A549 (cell line): ENCODE results near the gene KDELR1. TPM values are rescaled to one million over a fixed set of nuclear protein-coding genes. Genes with fewer than 3 reads are reported as not detected.
A peak's percentile ranks its signal among the peaks of the same experiment; 100 is the strongest.

ENCODE experiments used
- ATAC-seq, 2 experiments: fragments of 200-7000 bp in 1 of 2; fragments of >200 bp in 1 of 2; cut with Nextera tagmentation in 1 of 2; cut with Tn5 transposase in 1 of 2; 3 replicates each; pipeline versions ENCODE4 v1.8.0 to v1.9.1; 2018 to 2020; ENCODE audit warnings: mild to moderate bottlenecking in 1 of 2, moderate library complexity in 1 of 2
- CTCF ChIA-PET: fragments of 300-600 bp; sonication (Branson Sonifier 250); formaldehyde crosslinking; extraction: SDS; loops from one replicate; lab custom pipeline; 2021; ENCODE audit warnings: antibody characterized with exemption, inconsistent platforms; lab: Yijun Ruan, JAX
- POLR2A ChIA-PET: fragments of 350-600 bp; formaldehyde crosslinking; extraction: SDS; loops from one replicate; lab custom pipeline; 2021; ENCODE audit warnings: antibody characterized with exemption, inconsistent platforms; lab: Yijun Ruan, JAX
- DNase-seq, 2 experiments: peaks; one replicate each; pipeline versions ENCODE4 v3.0.0 to v3.0.0-alpha.2; 2011 to 2016; ENCODE audit warnings: low read depth in 1 of 2, low spot score in 1 of 2
- FAIRE-seq: peaks from 2 replicates; lab custom pipeline; 2011; peaks lifted over from hg19 to GRCh38; lab: Jason Lieb, UNC
- H3K27ac ChIP-seq, 2 experiments: fragments of >200 bp; sonication (Bioruptor Twin); formaldehyde crosslinking; 3 replicates each; pipeline ENCODE4 v1.5.1; 2016 to 2017
- H3K4me1 ChIP-seq: fragments of >200 bp; sonication (Bioruptor Twin); formaldehyde crosslinking; 3 replicates; pipeline ENCODE4 v1.6.1; 2016
- H3K4me2 ChIP-seq: fragments of >200 bp; sonication (Bioruptor Twin); formaldehyde crosslinking; 3 replicates; pipeline ENCODE4 v1.6.1; 2016
- H3K4me3 ChIP-seq: fragments of >200 bp; sonication (Bioruptor Twin); formaldehyde crosslinking; 3 replicates; pipeline ENCODE4 v1.5.1; 2016
- H3K9me3 ChIP-seq: fragments of >200 bp; sonication (Bioruptor Twin); formaldehyde crosslinking; 3 replicates; pipeline ENCODE4 v1.6.1; 2016
- ATOH8 ChIP-seq: fragments of 250-450 bp; sonication (Bioruptor Pico); IDR thresholded peaks from 2 replicates; pipeline ENCODE4 v1.5.0; 2020; ENCODE audit warnings: low read depth, mild to moderate bottlenecking, moderate library complexity
- CEBPB ChIP-seq, 2 experiments: fragments of >200 bp in 1 of 2; sonication (Bioruptor Twin) in 1 of 2; formaldehyde crosslinking in 1 of 2; IDR thresholded peaks; 2 replicates each; pipeline ENCODE4 v1.6.1; 2012 to 2016
- CHD2 ChIP-seq: fragments of 150-350 bp; IDR thresholded peaks from 2 replicates; pipeline ENCODE4 v1.6.1; 2014; ENCODE audit warnings: low read length; ENCODE audit not compliant: partially characterized antibody
- FOSB ChIP-seq: fragments of 250-450 bp; sonication (Bioruptor Pico); IDR thresholded peaks from 2 replicates; pipeline ENCODE4 v1.5.0; 2020; ENCODE audit warnings: mild to moderate bottlenecking, moderate library complexity
- FOSL2 ChIP-seq, 2 experiments: fragments of 450-650 bp in 1 of 2; fragments of >200 bp in 1 of 2; sonication (Bioruptor Twin) in 1 of 2; formaldehyde crosslinking; IDR thresholded peaks; 2 replicates each; pipeline versions ENCODE4 v1.5.0 to v1.6.1; 2016 to 2020; ENCODE audit warnings: mild to moderate bottlenecking in 1 of 2, moderate library complexity in 1 of 2
- HDAC2 ChIP-seq: fragments of 200-600 bp; sonication (generic); IDR thresholded peaks from 2 replicates; pipeline ENCODE4 v1.6.1; 2016
- KDM1A ChIP-seq: fragments of 200-600 bp; sonication (generic); IDR thresholded peaks from 2 replicates; pipeline ENCODE4 v1.6.1; 2016; ENCODE audit warnings: low read depth, mild to moderate bottlenecking
- MYC ChIP-seq: IDR thresholded peaks from 2 replicates; pipeline ENCODE4 v1.6.1; 2012; ENCODE audit warnings: mild to moderate bottlenecking, inconsistent platforms, low read length, improper control_type of control experiment, borderline replicate concordance
- PHF8 ChIP-seq: fragments of 200-600 bp; sonication (generic); IDR thresholded peaks from 2 replicates; pipeline ENCODE4 v1.6.1; 2016; ENCODE audit warnings: low read depth, mild to moderate bottlenecking, antibody characterized with exemption, moderate library complexity, borderline replicate concordance
- RCOR1 ChIP-seq: fragments of 150-350 bp; IDR thresholded peaks from 2 replicates; pipeline ENCODE4 v1.6.1; 2014; ENCODE audit warnings: antibody characterized with exemption, low read length, low read depth
- ZFP36 ChIP-seq: fragments of 450-650 bp; IDR thresholded peaks from 2 replicates; pipeline ENCODE4 v1.6.1; 2014; ENCODE audit warnings: borderline replicate concordance; ENCODE audit not compliant: partially characterized antibody
- WGBS: methylation state at CpG from one replicate; pipeline ENCODE4 v1.1.6; 2017; ENCODE audit errors: missing lambda C conversion rate; 5-methylcytosine and 5-hydroxymethylcytosine counted together
- polyA plus RNA-seq, 4 experiments: library from polyadenylated mRNA; depleted of rRNA in 3 of 4; stranded (reverse); fragments of >200 nt; fragmentation: RNase III in 1 of 4; extraction: RNeasy Plus Mini Kit Qiagen cat#74134 plus additional on column Dnase treatment in 1 of 4; gene quantifications; 2 replicates in 3 of 4; 3 replicates in 1 of 4; pipeline ENCODE4 v1.2.3, GENCODE V29; 2011 to 2017
- TF ChIP-seq, protein P1 (sequence below): fragments of >200 bp; sonication (Bioruptor Twin); formaldehyde crosslinking; IDR thresholded peaks from 3 replicates; pipeline ENCODE4 v1.5.1; 2016

KDELR1 gene
- polyA plus RNA-seq, 2 of the 4 experiments (the other 2 are of a cell fraction) = 200 to 302 TPM

DNA sequence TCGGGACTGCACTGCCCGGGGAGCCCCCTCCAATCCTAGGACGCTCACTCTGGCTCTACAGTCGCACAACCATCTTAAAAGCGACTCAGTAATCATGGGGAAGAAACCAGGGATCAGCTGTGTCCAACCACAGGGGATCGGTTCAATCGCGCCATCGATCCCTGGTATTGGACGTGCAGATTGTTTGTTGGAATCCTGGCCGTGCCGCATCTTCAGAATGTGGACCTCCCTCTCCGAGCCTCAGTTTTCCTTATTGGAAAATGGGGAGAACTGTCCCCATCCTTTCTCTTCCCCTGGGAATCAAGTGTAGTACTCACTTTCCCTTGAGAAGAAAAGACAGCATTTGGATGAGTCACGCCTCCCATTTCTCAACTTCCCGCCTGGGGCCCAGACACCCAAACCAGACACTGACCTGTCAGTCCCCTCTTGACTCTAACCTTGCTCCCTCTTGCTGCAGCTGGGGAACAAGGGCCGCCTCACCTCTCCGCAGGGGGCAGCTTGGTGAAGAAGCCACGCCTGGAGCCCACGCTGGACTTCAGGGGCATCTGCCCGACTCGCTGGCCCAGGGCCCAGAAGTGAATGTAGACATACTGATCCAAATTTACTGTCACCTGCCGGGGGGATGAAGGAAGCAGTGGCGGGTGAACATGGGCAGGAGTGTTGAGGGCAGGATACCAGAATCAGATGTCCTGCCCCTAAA lies 48.4 kb downstream of the KDELR1 start:
- DNase-seq (peak; percentile 57 to 70), ATAC-seq (peak; percentile 23 to 40; a peak in 2 of 6 replicates), FAIRE-seq (no peak)
- Histone ChIP-seq H3K27ac (peak overlapping the region in 1 of 2 experiments; percentile 55; a peak in 3 of 6 replicates), H3K4me2 (peak overlapping the region; percentile 1; the same call in 1 of the 3 replicates), H3K4me1 (peaks cover 21% of the 10 kb centered on the region), H3K9me3 (no peaks in the 10 kb centered on the region), H3K4me3 (no peak overlapping the region)
- ChIA-PET CTCF (interaction anchor here (1.2 to 17.4 kb wide), 3 partner anchors 7 to 48 kb away, joined by 3 to 224 read pairs (median 3); partner anchors contain the start of gene KDELR1), POLR2A (no interaction called here)
- WGBS = 78% methylated on average over 23 of the region's 23 CpGs
- peak; percentile 8 to 75; a peak in 3 of 4 replicates for TF ChIP-seq CEBPB (IDR thresholded peaks at IDR 0.05)
- no peak for TF ChIP-seq FOSL2 (IDR thresholded peaks at IDR 0.05)
- TF ChIP-seq FOSL2 (CRISPR knock-in tag; IDR thresholded peaks at IDR 0.05) = peak; percentile 89
- no peak for TF ChIP-seq PHF8
- 0 out of 2 replicates have a peak, but pooled peaks have one; percentile 34 for TF ChIP-seq RCOR1

DNA sequence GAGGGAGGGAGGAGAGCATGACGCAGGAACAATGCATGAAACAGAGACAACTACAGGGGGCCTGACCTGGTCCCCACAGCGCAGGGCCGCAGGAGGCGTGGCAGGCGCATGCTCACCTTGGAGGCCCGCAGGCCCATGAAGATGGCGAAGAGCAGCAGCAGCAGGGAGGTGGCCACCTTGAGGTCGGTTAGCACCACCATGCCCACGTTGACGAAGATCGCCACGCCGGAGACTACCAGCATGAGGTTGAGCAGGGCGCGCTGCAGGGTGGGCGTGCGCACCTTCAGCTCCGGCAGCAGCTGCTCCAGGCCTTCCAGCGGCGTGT lies 49.0 kb downstream of the KDELR1 start:
- Histone ChIP-seq H3K27ac (peak overlapping the region in 1 of 2 experiments; percentile 55; a peak in 3 of 6 replicates), H3K4me3 (no peak overlapping the region)
- TF ChIP-seq MYC (no peak), HDAC2 (no peak), ATOH8 (CRISPR knock-in tag) (no peak), RCOR1 (no peak)
- TF ChIP-seq, all 56 proteins: peak for 0
- no peak for DNase-seq
- ATAC-seq = no peak
- peaks cover 20% of the 10 kb centered on the region for H3K4me1 ChIP-seq
- H3K9me3 ChIP-seq = no peaks in the 10 kb centered on the region
- no peak overlapping the region for H3K4me2 ChIP-seq
- CTCF ChIA-PET = interaction anchor here (1.2 to 17.4 kb wide), 3 partner anchors 6 to 49 kb away, joined by 3 to 224 read pairs (median 3); partner anchors contain the start of gene KDELR1
- POLR2A ChIA-PET = no interaction called here
- WGBS = 93% methylated on average over 20 of the region's 20 CpGs
- FAIRE-seq = no peak

DNA sequence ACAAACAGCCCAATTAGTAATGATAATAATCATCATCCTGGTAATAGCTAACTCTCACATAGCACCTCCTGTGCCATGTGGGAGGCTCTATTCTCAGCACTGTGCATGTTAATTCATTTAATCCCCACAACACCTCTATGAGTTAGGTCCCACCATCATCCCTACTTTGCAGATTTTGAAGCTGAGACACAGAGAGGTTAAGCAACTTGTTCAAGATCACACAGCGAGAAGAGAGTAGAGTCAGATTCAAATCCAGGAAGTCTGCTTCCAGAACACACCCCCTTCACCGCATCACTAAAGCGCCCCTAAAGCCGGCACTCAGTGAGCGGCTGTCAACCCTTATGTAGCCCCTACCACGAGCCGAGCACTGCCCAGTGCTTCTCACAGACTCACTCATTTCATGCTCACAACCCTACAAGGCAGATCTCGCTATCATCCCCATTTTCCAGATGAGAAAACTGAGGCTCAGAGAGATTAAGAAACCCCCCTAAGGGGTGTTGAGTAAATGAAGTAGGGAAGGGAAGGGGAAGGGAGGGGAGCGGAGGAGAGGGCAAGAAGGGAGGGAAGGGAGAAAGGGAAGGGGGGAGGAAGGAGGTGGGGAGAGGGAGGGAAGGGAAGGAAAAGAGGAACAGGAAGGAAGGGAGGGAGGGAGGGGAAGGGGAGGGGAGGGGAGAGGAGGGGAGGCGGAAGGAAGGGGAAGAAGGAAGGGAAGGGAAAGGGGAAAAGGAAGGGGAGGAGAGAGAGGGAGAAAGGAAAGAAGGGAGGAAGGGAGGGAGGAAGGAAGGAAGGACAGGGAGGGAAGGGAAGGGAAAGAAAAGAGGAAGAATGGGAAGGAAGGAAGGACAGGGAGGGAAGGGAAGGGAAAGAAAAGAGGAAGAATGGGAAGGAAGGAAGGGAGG lies 49.6 kb downstream of the KDELR1 start:
- H3K4me2 ChIP-seq = no peak overlapping the region
- CTCF ChIA-PET = interaction anchor here (0.6 to 17.6 kb wide), 11 partner anchors 6 to 267 kb away, joined by 3 to 416 read pairs (median 5); partner anchors contain the start of genes EMP3 and KDELR1
- peak; percentile 36; the same call in 1 of the 2 replicates for TF ChIP-seq KDM1A
- TF ChIP-seq, protein P1, sequence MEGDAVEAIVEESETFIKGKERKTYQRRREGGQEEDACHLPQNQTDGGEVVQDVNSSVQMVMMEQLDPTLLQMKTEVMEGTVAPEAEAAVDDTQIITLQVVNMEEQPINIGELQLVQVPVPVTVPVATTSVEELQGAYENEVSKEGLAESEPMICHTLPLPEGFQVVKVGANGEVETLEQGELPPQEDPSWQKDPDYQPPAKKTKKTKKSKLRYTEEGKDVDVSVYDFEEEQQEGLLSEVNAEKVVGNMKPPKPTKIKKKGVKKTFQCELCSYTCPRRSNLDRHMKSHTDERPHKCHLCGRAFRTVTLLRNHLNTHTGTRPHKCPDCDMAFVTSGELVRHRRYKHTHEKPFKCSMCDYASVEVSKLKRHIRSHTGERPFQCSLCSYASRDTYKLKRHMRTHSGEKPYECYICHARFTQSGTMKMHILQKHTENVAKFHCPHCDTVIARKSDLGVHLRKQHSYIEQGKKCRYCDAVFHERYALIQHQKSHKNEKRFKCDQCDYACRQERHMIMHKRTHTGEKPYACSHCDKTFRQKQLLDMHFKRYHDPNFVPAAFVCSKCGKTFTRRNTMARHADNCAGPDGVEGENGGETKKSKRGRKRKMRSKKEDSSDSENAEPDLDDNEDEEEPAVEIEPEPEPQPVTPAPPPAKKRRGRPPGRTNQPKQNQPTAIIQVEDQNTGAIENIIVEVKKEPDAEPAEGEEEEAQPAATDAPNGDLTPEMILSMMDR = no peak
- TF ChIP-seq FOSB (CRISPR knock-in tag) = no peak
- TF ChIP-seq PHF8 = no peak
- peak; percentile 71 for TF ChIP-seq ZFP36
- TF ChIP-seq CHD2 = no peak
- DNase-seq (no peak), FAIRE-seq (no peak), ATAC-seq (no peak)
- peaks cover 20% of the 10 kb centered on the region for H3K4me1 ChIP-seq
- H3K9me3 ChIP-seq = no peaks in the 10 kb centered on the region
- no peak overlapping the region for H3K4me3 ChIP-seq
- POLR2A ChIA-PET = interaction anchor here (1.0 to 1.5 kb wide), 3 partner anchors 13 to 21 kb away, joined by 3 to 5 read pairs (median 3); partner anchors contain the start of gene TMEM143
- 94% methylated on average over 9 of the region's 10 CpGs for WGBS
- peak overlapping the region in 1 of 2 experiments; percentile 55; a peak in 2 of 6 replicates for H3K27ac ChIP-seq
